ENCODE measurements around the gene LCN15. TPM values are rescaled to one million over a fixed set of nuclear protein-coding genes. Genes with fewer than 3 reads are reported as not detected.

LCN15 gene
- total RNA-seq, 1 experiment from 2014 or later = not detected

- Histone ChIP-seq H3K23ac (ENCODE audit: insufficient read length, low read depth, low read length) (no peak overlapping the region), H3K79me1 (ENCODE audit: insufficient read depth, low read depth, low read length, poor library complexity, severe bottlenecking) (no peaks in the 10 kb centered on the region), H3K9me3 (ENCODE audit: control insufficient read depth, low read depth, low read length) (no peaks in the 10 kb centered on the region), H2BK120ac (ENCODE audit: low read depth, low read length, poor library complexity, severe bottlenecking) (no peak overlapping the region), H2AFZ (ENCODE audit: low read length) (no peak overlapping the region), H4K91ac (ENCODE audit: insufficient read length, low read depth, low read length) (no peak overlapping the region), H3T11ph (ENCODE audit: low read length) (no peak overlapping the region), H2BK5ac (ENCODE audit: insufficient read length, low read length) (no peak overlapping the region), H4K5ac (ENCODE audit: insufficient read length, low read depth, low read length) (no peak overlapping the region), H3K23me2 (ENCODE audit: insufficient read length, low read depth, low read length, poor library complexity, severe bottlenecking) (peaks cover 3% of the 10 kb centered on the region), H3K18ac (ENCODE audit: insufficient read length, low read depth, low read length) (no peak overlapping the region), H3K9ac (ENCODE audit: extremely low read depth, insufficient read length, low read length) (no peak overlapping the region), H3K27ac (ENCODE audit: insufficient read length, low read depth, low read length) (no peak overlapping the region), H3K56ac (ENCODE audit: insufficient read length, low read depth, low read length) (no peak overlapping the region), H2AK5ac (ENCODE audit: insufficient read length, low read length) (no peak overlapping the region), H2BK12ac (ENCODE audit: insufficient read length, low read depth, low read length) (no peak overlapping the region), H3K4ac (ENCODE audit: low read depth, low read length) (no peak overlapping the region), H2BK20ac (ENCODE audit: low read depth, low read length, poor library complexity, severe bottlenecking) (no peak overlapping the region), H3K14ac (ENCODE audit: insufficient read depth, low read length) (no peak overlapping the region), H2BK15ac (ENCODE audit: low read depth, low read length) (no peak overlapping the region), H3K4me1 (ENCODE audit: insufficient read depth, low read length) (no peaks in the 10 kb centered on the region), H4K20me1 (ENCODE audit: control insufficient read depth, insufficient read depth, insufficient read length) (no peaks in the 10 kb centered on the region), H3K4me2 (ENCODE audit: insufficient read depth, insufficient read length, low read length) (no peak overlapping the region), H3K27me3 (ENCODE audit: insufficient read depth, low read length) (no peaks in the 10 kb centered on the region), H4K8ac (replicated peaks; ENCODE audit: insufficient read length, low read depth, low read length) (no peak overlapping the region), H3K79me2 (ENCODE audit: insufficient read depth, low read length) (no peaks in the 10 kb centered on the region)
- no peak for DNase-seq
- H3K4me3 Mint-ChIP-seq = no peak overlapping the region
- WGBS (ENCODE audit: extremely low coverage, insufficient read length, low lambda C conversion rate) = no CpG with 5 or more reads among the region's 16 CpGs
- H3K4me1 Mint-ChIP-seq = peaks cover 0 to 16% of the 10 kb centered on the region in 2 experiments; a peak in 1 of 4 replicates
- H3K27me3 Mint-ChIP-seq (ENCODE audit: low read depth) = peaks cover 2% of the 10 kb centered on the region
- H3K27ac Mint-ChIP-seq = no peak overlapping the region
- H3K9me3 Mint-ChIP-seq = no peaks in the 10 kb centered on the region
- TF ChIP-seq, protein P1, sequence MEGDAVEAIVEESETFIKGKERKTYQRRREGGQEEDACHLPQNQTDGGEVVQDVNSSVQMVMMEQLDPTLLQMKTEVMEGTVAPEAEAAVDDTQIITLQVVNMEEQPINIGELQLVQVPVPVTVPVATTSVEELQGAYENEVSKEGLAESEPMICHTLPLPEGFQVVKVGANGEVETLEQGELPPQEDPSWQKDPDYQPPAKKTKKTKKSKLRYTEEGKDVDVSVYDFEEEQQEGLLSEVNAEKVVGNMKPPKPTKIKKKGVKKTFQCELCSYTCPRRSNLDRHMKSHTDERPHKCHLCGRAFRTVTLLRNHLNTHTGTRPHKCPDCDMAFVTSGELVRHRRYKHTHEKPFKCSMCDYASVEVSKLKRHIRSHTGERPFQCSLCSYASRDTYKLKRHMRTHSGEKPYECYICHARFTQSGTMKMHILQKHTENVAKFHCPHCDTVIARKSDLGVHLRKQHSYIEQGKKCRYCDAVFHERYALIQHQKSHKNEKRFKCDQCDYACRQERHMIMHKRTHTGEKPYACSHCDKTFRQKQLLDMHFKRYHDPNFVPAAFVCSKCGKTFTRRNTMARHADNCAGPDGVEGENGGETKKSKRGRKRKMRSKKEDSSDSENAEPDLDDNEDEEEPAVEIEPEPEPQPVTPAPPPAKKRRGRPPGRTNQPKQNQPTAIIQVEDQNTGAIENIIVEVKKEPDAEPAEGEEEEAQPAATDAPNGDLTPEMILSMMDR (conservative IDR thresholded peaks at IDR 0.05) = no peak
- H3K36me3 Mint-ChIP-seq (ENCODE audit: insufficient read depth in 1 of 3, low read depth in 3 of 3) = no peaks in the 10 kb centered on the region
Measured at GRCh38 chr9:136743639-136744211, 20.6 kb downstream of the LCN15 start.
